Putamen (tissue), 1 donor: ENCODE results near the gene EXOC6.

ENCODE experiments used
- DNase-seq: peaks from one replicate; pipeline ENCODE4 v3.0.0-alpha.2; 2016; ENCODE audit warnings: low spot score

EXOC6 gene

GRCh38 chr10:92834331-92834730 lies 14.0 kb upstream of the EXOC6 start:
- DNase-seq: no peak

DNA sequence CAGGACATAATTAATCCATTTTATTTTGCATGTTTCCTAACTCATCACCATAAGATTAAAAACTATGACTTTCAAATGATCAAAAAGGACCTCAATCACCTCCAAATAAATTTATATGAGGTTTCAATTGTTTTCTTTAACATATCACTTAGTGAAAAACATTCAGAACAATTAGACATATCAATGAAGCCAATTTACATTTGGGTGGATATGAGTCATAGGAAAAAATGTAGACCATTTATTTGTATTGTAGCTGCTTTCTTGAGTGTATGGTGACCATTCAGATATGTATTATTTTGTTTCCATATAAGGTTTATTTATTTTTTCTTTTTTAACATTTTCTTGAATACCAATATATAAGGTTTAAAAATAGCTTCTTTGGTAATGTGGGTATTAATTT lies 13.3 kb upstream of the EXOC6 start:
- DNase-seq: no peak

GRCh38 chr10:92837456-92837855 lies 10.9 kb upstream of the EXOC6 start:
- DNase-seq: no peak

DNA sequence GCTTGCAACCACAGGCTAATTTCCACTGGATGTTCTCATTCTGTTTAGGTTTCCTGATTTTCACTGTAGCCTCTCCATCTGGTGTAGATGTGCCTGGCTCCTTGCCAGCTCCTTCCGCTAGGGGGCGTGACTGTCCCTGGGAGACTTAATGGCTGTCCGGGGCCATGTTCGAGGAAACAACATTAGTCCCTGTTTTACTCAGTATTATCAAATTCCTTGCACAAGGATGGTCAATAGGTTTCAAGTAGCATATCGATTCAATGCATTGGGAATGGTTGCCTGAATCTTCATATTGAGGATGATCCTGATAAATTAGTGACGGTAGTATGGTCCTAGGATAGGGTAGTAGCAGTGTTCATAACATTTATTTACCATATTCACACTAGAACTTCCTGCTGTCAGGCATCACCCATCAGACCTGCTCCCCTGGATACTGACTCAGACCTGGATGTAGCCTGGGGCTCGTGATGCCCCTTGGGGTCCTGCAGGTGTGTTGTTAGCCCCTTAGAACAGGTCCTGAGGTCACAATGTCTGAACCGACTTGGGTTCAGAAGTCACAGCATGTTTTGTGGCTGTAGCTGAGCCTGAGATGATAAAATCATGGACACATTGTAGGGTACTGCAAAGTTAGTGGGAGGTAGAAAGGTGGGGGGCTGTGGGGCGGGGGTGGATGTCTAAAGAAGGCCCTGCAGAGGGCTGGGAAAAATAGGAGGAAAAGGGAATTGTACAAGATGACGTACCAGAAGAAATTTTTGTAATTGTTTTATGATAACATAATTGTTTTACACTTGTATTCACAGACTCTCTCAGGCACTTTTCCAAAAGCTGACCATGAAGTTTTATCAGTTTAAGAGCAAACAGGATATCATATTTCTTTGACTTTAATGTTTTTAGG lies 8.9 kb upstream of the EXOC6 start:
- DNase-seq: no peak

- DNase-seq: no peak
Measured at GRCh38 chr10:92844746-92845145, 3.6 kb upstream of the EXOC6 start.

DNA sequence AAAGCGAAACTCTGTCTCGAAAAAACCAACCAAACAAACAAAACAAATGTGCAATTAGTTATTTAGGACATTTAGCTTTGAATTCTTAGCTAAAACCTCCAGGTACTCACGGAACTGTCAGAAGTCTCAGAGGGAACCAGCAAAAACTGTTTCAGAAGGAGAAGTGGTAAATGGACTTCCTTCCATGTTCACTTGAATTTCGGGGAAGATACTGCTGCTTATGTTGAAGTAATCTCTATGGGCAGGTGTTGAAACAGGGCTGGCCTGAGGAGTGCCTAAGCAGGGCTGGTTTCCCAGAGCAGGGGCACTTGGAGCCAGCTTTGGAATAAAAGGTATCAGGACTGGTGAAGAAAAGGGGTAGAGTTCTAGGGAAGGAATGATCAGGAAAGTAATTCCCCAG lies 2.4 kb upstream of the EXOC6 start:
- no peak for DNase-seq

DNA sequence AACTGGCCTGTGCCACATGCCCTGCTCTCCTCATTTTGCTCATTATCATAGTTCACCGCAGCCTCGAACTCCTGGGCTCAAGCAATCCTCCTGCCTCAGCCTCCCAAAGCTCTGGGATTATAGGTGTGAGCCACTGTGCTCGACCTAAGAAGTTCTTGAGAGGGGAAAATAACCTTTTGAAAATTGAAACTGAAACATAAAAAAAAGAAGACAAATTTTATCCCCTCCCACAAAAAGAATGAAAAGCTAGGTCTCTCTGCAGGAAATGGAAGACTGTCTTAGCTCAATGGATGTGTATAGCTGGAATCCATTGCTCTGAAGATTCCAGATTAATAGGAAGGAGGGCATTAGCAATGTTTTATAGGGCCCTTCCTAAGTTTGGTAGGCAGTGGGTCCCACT lies 2.0 kb upstream of the EXOC6 start:
- no peak for DNase-seq

DNA sequence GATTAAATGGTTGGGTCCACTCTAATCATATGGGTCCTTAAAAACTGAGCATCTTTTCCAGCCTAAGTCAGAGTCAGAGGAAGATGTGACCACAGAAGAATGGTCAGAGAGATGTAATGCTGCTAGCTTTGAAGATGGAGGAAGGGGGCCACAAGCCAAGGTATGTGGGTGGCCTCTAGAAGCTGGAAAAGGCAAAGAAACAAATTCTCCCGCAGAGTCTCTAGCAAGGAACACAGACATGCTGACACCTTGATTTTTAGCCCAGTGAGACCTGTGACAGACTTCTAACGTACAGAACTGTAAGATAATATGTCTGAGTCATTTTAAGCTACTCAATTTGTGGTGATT lies 1.5 kb upstream of the EXOC6 start:
- DNase-seq: no peak

GRCh38 chr10:92847202-92847864 lies 987 bp upstream of the EXOC6 start:
- DNase-seq: no peak

- DNase-seq: no peak
Measured at GRCh38 chr10:92848037-92848440, 281 bp upstream of the EXOC6 start.

- no peak for DNase-seq
Measured at GRCh38 chr10:92849234-92849525, 860 bp downstream of the EXOC6 start.

DNA sequence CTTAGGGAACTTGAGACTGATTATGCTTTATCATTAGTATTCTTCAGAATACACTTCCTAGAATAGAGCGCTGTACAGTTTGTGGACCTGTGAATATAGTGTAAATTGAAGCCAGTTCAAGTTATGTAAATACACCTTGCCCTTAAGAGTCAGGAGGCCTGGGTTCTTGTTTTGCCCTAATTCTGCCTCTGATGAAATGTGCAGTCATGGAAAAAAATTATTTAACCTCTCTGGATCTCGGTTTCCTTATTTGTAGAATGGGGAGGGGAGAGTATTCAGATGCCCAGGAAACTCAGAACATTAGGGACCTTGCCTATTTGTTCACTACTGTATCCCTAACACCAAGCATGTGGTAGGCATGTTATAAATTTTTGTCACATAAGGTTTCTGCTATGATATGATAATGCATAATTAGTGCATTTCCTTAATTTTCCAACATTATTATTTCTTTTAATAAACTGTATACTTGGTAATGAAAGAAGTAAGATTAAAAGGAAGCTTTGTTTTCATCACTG lies 1.3 kb downstream of the EXOC6 start:
- no peak for DNase-seq

DNA sequence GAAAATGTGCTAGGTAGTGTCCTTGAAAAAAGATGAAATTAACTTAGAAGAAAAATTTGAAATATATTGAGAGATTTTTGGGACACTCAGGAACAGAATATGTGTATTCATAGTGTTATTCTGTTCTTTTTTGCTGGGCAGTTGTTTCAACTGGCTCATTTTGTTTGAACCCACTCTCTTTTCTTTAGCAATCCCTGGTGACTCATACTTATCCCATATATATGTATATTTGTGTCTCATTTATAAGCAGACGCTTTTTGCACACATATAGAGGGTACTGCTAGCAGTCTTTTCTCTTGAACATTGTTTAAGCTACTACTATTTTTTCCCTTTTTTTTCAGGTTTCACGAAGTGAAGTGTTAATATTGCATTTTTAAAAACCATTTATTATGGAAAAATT lies 1.9 kb downstream of the EXOC6 start:
- no peak for DNase-seq

- DNase-seq: no peak
Measured at GRCh38 chr10:92851003-92851402, 2.7 kb downstream of the EXOC6 start.

GRCh38 chr10:92855560-92855959 lies 7.2 kb downstream of the EXOC6 start:
- no peak for DNase-seq

DNA sequence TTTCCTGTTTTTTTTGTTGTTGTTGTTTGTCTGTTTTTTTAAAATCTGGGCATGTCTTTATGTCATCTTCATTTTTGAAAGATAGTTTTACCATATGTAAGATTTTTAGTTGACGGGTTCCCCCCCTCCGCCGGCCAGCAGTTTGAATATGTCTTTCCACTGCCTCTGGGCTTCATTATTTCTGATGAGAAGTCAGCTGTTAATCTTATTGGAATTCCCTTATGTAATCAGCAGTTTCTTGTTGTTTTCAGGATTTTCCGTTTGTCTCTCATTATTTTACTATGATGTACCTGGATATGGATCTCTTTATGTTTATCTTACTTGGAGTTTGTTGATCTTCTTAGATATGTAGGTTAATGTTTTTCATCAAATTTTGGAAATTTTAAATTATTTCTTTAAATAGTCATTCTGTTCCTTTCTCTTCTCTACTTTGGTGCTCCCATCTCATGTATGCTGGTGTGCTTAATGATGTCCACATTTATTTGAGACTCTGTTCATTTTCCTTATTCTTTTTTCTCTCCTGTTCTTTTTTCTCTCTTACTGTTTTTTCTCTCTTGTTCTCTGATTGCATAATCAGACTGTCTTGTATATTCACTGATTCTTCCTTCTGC lies 9.7 kb downstream of the EXOC6 start:
- no peak for DNase-seq

- DNase-seq: no peak
Measured at GRCh38 chr10:92867235-92867634, 18.9 kb downstream of the EXOC6 start.

DNA sequence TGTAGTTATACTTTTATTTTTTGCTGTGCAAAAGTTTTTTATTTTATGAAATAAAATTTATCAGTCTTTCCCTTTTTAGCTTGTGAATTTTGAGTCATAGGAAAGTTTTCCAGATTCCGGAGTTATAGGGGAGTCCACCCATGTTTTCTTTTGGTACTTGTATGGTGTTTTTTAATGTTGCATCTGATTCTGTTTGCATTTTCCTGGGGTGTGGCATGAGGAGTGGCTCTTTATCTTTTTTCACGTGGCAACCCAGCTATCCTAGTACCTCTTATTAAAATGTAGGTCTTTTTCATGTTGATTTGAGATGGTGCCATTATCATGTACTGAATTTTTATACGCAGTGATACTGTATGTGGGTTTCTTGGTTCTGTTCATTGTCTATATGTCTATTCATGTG lies 19.7 kb downstream of the EXOC6 start:
- no peak for DNase-seq

DNA sequence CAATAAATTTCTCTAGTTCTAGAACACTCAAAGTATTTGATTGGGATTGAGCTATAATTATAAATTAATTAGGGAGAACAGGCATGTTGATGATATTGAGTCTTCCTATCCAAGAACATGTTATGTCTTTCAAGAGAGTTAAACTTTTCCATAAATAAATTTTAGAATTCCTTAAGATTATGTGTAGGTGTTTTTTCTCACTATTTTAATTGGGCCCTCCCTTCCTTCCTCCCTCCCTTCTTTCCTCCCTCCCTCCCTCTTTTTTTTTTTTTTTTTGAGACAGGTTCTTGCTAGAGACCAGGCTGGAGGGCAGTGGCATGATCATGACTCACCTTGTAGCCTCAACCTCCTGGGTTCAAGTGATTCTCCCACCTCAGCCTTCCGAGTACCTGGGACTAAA lies 20.2 kb downstream of the EXOC6 start:
- no peak for DNase-seq

- DNase-seq: no peak
Measured at GRCh38 chr10:92873029-92873428, 24.7 kb downstream of the EXOC6 start.

DNA sequence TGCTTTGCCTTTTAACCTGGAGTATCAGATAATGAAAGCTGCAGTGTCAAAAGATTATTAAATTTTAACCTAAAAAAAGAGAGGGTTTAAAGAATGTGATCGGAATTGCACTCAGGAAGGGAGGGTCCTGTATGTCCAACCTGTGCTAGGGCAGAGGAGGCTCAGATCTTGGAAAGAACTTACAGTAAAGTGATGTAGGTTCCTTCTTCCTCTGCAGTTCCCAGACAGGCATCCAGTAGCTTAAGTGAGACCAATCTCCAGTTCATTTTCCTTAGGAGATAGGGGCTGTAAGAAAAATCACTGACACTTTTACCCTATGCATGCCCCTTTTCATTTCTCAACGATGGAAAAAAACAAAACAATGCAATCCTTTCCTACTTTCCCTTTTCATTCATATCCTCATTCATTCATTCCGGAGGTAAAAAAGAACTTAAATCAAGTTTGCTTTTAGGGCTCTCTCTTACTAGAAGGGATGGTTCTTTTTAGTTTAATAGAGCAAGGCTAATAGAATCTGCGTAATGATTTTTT lies 28.3 kb downstream of the EXOC6 start:
- no peak for DNase-seq

DNA sequence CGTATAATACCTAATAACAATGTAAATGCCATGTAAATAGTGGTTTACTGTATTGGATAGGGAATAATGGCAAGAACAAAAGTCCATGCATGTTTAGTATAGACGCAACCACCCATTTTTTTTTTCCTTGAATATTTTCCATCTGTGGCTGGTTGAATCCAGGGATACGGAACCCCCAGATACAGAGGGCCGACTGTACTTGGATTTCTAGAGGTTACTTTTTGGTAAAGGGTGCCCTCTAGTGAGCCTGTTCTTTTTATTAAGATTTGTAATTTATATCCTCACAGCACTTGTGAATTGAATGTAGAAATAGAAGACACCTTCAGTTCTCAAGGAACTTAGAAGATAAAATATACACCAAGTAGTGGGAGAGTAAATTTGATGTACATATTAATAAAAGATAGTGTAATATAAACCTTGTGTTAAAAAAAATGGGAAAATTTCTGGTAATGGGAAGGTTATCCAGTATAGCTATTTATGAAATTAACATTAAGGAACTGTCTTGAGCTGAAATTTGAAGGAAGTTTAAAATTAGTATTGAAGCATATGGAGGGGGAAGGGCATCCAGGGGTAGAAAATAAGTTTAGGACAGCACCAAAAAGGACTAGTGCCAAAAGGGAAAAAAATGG lies 32.0 kb downstream of the EXOC6 start:
- DNase-seq: peak; percentile 71

- DNase-seq: no peak
Measured at GRCh38 chr10:92880917-92881316, 32.6 kb downstream of the EXOC6 start.
